HG03575 (cell line): ENCODE data around the gene CCDC40.

Source experiments
- ATAC-seq: cut with Tn5 transposase; IDR thresholded peaks from one replicate; pipeline ENCODE4 v1.9.1; 2021; ENCODE audit not compliant: unreplicated experiment, insufficient number of reproducible peaks, low FRiP score; ENCODE audit errors: extremely low read depth

CCDC40 gene

GRCh38 chr17:80122026-80122575, 85.7 kb downstream of the CCDC40 start:
- ATAC-seq, result no peak

GRCh38 chr17:80122926-80123505, 86.6 kb downstream of the CCDC40 start:
- no peak for ATAC-seq

- no peak for ATAC-seq
Measured at GRCh38 chr17:80123791-80124190, 87.3 kb downstream of the CCDC40 start.

DNA sequence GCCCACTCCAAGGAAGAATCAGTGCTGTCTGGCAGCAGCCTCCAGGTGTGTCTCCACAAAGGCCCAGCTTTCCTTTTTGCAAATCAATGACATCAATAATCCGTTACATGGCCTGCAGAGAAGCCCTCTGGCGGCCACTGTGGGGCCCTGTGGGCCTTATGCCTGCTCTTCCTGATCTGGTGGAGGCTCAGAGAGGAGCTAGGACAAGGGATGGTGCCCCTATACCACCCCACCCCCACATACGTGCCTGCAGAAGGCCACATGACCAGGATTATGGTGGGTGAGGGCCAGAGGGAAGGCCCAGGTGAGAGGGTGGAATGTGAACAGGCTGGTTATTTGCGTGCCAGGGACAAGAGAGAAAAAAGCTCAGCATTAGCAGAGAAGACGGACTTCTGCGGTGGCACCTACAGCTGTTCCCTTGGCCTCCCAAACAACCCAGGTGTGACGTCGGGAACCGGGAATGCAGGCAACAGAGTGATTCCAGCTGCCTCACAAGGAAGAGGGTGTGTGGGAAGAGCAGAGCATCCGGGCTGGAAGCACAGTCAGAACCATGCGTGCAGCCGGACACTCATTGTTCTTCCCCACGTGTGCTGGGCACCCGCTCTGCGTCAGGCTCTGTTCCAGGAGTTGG, 88.0 kb downstream of the CCDC40 start:
- ATAC-seq, result no peak

- no peak for ATAC-seq
Measured at GRCh38 chr17:80125656-80126448, 89.4 kb downstream of the CCDC40 start.

DNA sequence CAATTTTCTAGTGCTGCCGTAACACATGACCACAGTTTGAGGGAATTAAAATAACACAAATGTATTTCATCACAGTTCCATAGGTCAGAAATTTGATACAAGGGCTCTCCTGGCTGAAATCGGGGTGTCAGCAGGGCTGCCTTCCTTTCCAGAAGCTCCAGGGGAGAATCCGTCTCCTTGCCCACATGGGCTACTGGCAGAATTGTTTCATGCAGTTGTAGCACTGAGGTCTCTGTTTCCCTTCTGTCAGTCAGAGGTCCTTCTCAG, 89.9 kb downstream of the CCDC40 start:
- ATAC-seq, result no peak

- no peak for ATAC-seq
Measured at GRCh38 chr17:80129006-80129565, 92.6 kb downstream of the CCDC40 start.

DNA sequence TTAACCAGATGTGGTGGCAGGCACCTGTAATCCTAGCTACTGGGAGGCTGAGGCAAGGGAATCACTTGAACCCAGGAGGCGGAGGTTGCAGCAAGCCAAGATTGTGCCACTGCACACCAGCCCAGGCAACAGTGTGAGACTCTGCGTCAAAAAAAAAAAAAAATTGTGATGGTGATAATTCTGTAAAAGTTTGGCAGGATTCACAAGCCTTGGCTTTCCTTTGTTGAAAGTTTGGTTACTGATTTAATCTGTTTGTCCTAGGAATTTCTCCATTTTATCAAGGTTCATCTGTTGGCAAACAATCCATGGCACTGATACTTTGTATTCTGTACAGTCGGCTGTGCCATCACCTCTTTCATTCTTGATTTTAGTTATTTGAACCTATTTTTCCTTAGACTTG, 94.5 kb downstream of the CCDC40 start:
- ATAC-seq, result no peak

- no peak for ATAC-seq
Measured at GRCh38 chr17:80132906-80133625, 96.6 kb downstream of the CCDC40 start.

GRCh38 chr17:80133626-80133970, 97.2 kb downstream of the CCDC40 start:
- ATAC-seq, result no peak

GRCh38 chr17:80137131-80137530, 100.7 kb downstream of the CCDC40 start:
- ATAC-seq, result no peak

DNA sequence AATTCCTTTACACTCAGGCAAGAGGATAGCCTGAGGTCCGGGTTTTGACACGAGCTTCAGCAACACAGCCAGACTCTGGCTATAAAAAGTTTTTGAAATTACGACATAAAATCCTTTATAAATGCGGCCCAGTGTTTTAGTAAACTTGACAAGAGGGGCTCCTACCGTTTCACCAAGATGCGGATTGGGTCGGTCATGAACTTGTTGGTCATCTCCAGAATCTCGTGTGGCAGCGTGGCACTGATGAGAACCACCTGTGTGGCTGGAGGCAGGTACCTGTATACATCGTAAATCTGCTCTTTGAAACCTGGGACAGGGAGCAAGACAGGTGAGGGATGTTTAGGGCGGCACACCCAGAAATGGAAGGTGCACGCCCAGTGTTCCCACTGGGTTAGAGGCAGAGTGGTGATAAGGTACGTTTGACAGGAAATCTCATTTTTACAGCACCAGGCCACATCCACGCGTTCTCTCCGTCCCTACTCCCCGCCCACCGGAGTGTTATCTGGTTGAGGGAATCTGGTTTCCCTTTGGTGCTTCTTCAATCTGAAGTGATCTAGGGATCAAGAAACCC, 102.5 kb downstream of the CCDC40 start:
- ATAC-seq, result no peak

DNA sequence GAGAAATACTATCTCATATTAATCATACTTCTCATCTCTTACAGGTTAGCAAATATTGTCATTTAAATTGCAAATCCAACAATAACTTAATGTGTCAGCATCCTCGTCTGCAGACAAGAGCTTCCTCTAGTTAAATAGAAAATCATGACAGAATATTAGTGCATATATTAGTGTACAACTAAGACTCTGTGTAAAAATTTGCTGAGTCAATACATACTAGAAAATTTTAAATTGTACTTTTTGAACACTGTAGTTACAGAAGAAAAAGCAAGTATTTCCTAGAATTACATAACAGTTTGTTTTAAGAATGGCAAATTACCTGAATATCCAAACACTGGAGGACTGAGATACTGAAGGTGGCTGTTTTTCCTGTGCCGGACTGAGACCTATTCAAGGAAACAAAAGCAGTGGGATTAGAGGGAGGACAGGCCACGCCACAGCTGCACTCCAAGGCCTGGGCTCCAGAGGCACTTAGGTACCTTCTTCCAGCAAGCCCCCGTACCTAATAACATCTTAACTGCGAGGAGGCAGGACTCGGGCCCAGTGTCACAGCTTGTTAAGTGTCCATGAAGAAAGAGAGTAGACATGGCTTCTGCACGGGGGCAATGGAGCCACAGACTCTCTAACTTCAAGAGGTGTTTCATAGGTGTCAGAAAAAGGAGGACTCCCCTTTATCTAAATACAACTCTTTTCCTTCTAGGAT, 105.2 kb downstream of the CCDC40 start:
- no peak for ATAC-seq

GRCh38 chr17:80142929-80143328, 106.5 kb downstream of the CCDC40 start:
- ATAC-seq, result no peak

DNA sequence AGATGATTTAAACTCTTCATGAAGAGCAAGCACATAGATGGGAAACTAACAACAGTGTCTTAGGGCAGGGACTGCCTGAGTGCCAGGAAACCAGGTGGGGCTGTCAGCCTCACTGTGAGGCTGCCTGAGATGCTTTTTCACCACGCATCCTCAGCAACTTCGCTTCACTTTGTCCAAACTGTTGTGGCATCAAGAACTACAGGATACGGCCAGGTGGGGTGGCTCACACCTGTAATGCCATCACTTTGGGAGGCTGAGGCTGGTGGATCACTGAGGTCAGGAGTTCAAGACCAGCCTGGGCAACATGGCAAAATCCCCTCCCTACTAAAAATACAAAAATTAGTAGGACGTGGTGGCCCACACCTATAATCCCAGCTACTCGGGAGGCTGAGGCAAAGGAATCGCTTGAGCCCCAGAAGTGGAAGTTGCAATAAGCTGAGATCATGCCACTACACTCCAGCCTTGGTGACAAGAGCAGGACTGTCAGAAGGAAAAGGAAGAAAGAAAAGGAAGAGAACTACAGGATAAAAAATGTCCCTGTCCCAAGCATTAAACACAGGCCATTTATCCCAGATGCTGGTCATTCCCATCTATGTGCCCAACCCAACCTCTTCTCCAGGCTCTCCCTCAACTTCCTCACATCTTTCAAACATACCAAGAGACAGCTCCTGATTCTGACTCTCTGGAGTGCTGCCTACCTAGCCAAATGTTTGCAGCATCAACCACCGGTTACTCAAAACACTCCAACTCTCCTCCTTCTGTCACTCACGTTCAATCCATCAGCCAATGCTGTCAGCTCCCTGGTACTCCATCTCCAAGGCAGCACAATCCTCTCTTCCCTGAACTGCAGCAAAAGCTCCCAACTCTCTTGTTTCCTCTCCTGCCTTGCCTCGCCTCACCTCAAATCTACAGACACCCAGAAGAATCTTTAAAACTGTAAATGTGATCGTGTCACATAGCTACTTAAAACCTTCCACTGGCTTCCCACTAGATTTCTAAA, 108.9 kb downstream of the CCDC40 start:
- ATAC-seq, result no peak

GRCh38 chr17:80146121-80147034, 109.9 kb downstream of the CCDC40 start:
- no peak for ATAC-seq
